MCF 10A (cell line): Measurements from ENCODE around the gene JAK3. TPM values are rescaled to one million over a fixed set of nuclear protein-coding genes. Genes with fewer than 3 reads are reported as not detected.

Experiments
- BruUV-seq: library from RNA; stranded (reverse); fragments of 400-500 nt; replicated peaks from 2 replicates; lab custom pipeline; 2021; lab: Mats Ljungman, UMichigan
- CTCF ChIA-PET: fragments of 300-600 bp; sonication (Branson Sonifier 250); formaldehyde crosslinking; extraction: SDS; loops from one replicate; lab custom pipeline; 2021; ENCODE audit warnings: antibody characterized with exemption, inconsistent platforms; lab: Yijun Ruan, JAX
- POLR2A ChIA-PET: fragments of 300-600, 350-650 bp; sonication (Branson Sonifier 250); formaldehyde crosslinking; extraction: SDS; loops from one replicate; lab custom pipeline; 2020; ENCODE audit warnings: antibody characterized with exemption, inconsistent platforms; lab: Yijun Ruan, JAX
- DNase-seq: peaks from one replicate; pipeline ENCODE4 v3.0.0-alpha.2; 2018; ENCODE audit not compliant: unreplicated experiment
- H3K27ac Mint-ChIP-seq: one replicate; pipeline ENCODE4 v1.8.0; 2022; ENCODE audit warnings: mild to moderate bottlenecking, low read depth, mixed read lengths; ENCODE audit not compliant: unreplicated experiment
- H3K27me3 Mint-ChIP-seq: one replicate; pipeline ENCODE4 v1.8.0; 2022; ENCODE audit warnings: mixed read lengths; ENCODE audit not compliant: insufficient read depth, unreplicated experiment
- H3K36me3 Mint-ChIP-seq: one replicate; pipeline ENCODE4 v1.8.0; 2022; ENCODE audit warnings: mild to moderate bottlenecking, moderate library complexity, mixed read lengths; ENCODE audit not compliant: insufficient read depth, unreplicated experiment
- H3K4me1 Mint-ChIP-seq: one replicate; pipeline ENCODE4 v1.8.0; 2022; ENCODE audit warnings: mixed read lengths; ENCODE audit not compliant: insufficient read depth, unreplicated experiment
- H3K4me3 Mint-ChIP-seq: one replicate; pipeline ENCODE4 v1.8.0; 2022; ENCODE audit warnings: mild to moderate bottlenecking, moderate library complexity, mixed read lengths; ENCODE audit not compliant: unreplicated experiment
- H3K9me3 Mint-ChIP-seq: one replicate; pipeline ENCODE4 v1.8.0; 2022; ENCODE audit warnings: mixed read lengths; ENCODE audit not compliant: unreplicated experiment
- intact Hi-C: fragments of 100-400 bp; cut with micrococcal nuclease; formaldehyde crosslinking; loops from 2 replicates; pipeline ENCODE4 v1.14.1; 2022
- total RNA-seq: library from RNA; stranded (reverse); gene quantifications from 2 replicates; pipeline ENCODE4 v1.2.3, GENCODE V29; 2022
- TF ChIP-seq, protein P1 (sequence below): fragments of 200-600 bp; IDR thresholded peaks from one replicate; pipeline ENCODE4 v1.8.0; 2022; ENCODE audit warnings: antibody characterized with exemption, mild to moderate bottlenecking; ENCODE audit not compliant: unreplicated experiment

Gene JAK3
- total RNA-seq, 1 experiment from 2014 or later: not detected

DNA sequence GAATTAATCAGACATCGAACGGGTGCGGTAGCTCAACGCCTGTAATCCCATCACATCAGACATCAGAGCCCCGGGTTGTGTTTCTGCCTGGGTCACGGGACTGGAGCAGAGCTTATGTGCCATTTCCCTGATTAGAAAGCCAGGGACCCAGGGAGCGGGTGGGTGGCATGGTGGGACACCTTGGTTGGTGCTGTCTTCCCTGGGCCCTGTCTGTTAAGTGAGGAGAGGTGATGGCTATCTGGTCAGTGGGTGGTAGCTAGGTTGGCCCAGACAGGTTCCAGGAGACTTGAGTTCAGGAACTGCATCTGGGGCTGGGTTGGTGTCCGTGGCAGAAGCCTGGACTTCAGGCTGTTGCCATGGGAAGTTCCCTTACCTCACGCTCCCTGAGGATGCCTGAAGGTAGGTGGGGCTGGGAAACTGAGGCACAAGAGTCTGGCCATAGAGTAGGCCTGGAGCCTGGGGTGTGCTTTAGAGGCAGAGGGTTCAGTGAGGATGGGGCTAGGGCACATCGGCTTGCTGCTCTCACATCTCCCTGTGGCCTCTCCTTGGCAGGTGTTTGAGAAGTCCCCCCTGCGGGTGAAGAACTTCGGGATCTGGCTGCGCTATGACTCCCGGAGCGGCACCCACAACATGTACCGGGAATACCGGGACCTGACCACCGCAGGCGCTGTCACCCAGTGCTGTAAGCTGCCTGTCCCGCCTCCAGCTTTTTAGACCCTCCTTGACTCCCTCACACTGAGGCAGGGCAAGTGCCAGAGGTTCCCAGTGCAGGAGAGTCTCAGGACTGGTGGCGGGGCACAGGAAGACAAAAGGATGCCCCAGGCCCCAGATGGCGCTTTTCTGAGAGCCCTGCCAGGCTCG is 14.0 kb upstream of the JAK3 start:
- ChIA-PET POLR2A (interaction anchor here (0.6 to 4.2 kb wide), 7 partner anchors 11 to 524 kb away, joined by 3 to 223 read pairs (median 3); partner anchors contain the start of gene CCDC124), CTCF (interaction anchor here (1.2 to 5.0 kb wide), 3 partner anchors 9 to 76 kb away, joined by 3 to 58 read pairs (median 37); partner anchors contain the start of genes CCDC124 and SLC5A5)
- peak; percentile 24 for DNase-seq
- intact Hi-C loops: no loop called here
- no TSS peak for BruUV-seq
- Mint-ChIP-seq H3K27ac (peak overlapping the region; percentile 99), H3K4me1 (peaks cover 28% of the 10 kb centered on the region), H3K4me3 (peak overlapping the region; percentile 98), H3K27me3 (no peaks in the 10 kb centered on the region), H3K9me3 (no peaks in the 10 kb centered on the region), H3K36me3 (peaks cover 69% of the 10 kb centered on the region)
- TF ChIP-seq, protein P1, sequence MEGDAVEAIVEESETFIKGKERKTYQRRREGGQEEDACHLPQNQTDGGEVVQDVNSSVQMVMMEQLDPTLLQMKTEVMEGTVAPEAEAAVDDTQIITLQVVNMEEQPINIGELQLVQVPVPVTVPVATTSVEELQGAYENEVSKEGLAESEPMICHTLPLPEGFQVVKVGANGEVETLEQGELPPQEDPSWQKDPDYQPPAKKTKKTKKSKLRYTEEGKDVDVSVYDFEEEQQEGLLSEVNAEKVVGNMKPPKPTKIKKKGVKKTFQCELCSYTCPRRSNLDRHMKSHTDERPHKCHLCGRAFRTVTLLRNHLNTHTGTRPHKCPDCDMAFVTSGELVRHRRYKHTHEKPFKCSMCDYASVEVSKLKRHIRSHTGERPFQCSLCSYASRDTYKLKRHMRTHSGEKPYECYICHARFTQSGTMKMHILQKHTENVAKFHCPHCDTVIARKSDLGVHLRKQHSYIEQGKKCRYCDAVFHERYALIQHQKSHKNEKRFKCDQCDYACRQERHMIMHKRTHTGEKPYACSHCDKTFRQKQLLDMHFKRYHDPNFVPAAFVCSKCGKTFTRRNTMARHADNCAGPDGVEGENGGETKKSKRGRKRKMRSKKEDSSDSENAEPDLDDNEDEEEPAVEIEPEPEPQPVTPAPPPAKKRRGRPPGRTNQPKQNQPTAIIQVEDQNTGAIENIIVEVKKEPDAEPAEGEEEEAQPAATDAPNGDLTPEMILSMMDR: no peak

DNA sequence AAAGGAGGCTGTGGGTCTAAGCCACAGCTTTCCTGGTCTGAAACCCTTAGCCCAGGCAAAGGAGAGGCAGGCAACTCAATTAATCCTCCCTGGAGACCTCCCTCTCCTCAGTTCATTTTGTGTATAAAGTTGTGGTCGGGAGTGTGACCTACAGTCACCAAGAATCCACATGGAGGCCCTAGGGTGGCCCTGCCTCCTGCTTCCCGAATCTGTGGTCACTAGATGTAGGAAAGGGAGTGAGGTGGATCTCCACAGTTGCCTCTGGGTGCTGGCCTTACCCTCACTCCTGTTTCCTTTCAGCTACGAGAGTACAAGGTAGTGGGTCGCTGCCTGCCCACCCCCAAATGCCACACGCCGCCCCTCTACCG is 13.2 kb upstream of the JAK3 start:
- Mint-ChIP-seq H3K4me1 (peaks cover 27% of the 10 kb centered on the region), H3K36me3 (peaks cover 66% of the 10 kb centered on the region), H3K27ac (peak overlapping the region; percentile 99), H3K27me3 (no peaks in the 10 kb centered on the region), H3K9me3 (no peaks in the 10 kb centered on the region), H3K4me3 (peak overlapping the region; percentile 98)
- ChIA-PET POLR2A (interaction anchor here (0.7 to 4.2 kb wide), 16 partner anchors 9 to 636 kb away, joined by 3 to 223 read pairs (median 4); partner anchors contain the start of genes CCDC124, DDA1 and SLC5A5), CTCF (interaction anchor here (0.9 to 5.0 kb wide), 5 partner anchors 9 to 139 kb away, joined by 3 to 58 read pairs (median 6); partner anchors contain the start of genes CCDC124 and SLC5A5)
- DNase-seq: peak; percentile 12
- TF ChIP-seq, protein P1: no peak
- no TSS peak for BruUV-seq
- intact Hi-C loops: no loop called here

DNA sequence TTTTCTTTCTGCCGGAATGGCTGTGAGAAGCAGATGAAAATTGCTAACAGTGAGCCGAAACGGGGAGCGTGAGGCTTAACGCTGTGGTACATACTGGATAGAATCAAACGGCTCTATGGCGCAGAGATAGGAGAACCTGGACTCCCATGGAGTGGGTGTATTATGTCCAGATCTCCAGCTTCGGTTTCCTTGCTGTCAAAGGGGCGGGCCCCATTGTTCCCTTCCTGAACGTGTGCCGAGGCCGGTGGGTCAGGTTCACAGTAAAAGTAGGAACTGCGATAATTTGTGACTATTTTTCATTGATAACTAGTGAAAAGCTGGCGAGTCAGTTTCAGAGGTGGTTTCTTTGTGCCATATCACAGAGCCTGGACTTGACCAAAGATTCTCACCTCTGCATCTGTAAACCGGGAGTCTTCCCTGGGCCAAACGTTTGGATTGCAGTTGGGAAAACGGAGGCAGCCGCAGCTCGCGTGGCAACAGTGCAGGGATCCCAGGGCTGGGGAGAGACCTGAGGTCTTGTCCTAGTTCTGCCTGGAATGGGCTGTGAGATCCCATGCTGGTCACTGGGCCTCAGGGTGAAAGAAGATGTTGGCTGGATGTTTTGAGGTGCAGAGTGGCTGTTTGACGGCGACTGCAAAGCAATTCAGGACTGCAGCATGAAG is 12.7 kb upstream of the JAK3 start:
- Mint-ChIP-seq H3K36me3 (peaks cover 61% of the 10 kb centered on the region), H3K27ac (peak overlapping the region; percentile 99), H3K27me3 (no peaks in the 10 kb centered on the region), H3K9me3 (no peaks in the 10 kb centered on the region), H3K4me1 (peaks cover 22% of the 10 kb centered on the region), H3K4me3 (peak overlapping the region; percentile 98)
- DNase-seq: peak; percentile 13
- TF ChIP-seq, protein P1: no peak
- ChIA-PET POLR2A (interaction anchor here (0.7 to 4.2 kb wide), 22 partner anchors 9 to 637 kb away, joined by 3 to 223 read pairs (median 4); partner anchors contain the start of genes CCDC124, DDA1, MPV17L2 and SLC5A5), CTCF (interaction anchor here (0.7 to 5.0 kb wide), 8 partner anchors 9 to 618 kb away, joined by 3 to 58 read pairs (median 6); partner anchors contain the start of genes CCDC124 and SLC5A5)
- intact Hi-C loops: no loop called here
- TSS peak; percentile 65 for BruUV-seq
